IMR-90 (cell line): ENCODE results near the gene HDAC9. TPM values are rescaled to one million over a fixed set of nuclear protein-coding genes. Genes with fewer than 3 reads are reported as not detected.
A peak's percentile ranks its signal among the peaks of the same experiment; 100 is the strongest.

ENCODE experiments used
- ATAC-seq: fragments of 200-7000 bp; cut with Tn5 transposase; 2 replicates; pipeline ENCODE4 v1.9.1; 2020; ENCODE audit warnings: low read depth, mild to moderate bottlenecking, moderate library complexity
- BruUV-seq: library from RNA; stranded (reverse); fragments of 400-500 nt; replicated peaks from 2 replicates; lab custom pipeline; 2021; lab: Mats Ljungman, UMichigan
- CTCF ChIA-PET: fragments of 300-600 bp; formaldehyde crosslinking; extraction: SDS; loops from one replicate; lab custom pipeline; 2021; ENCODE audit warnings: antibody characterized with exemption; lab: Yijun Ruan, JAX
- POLR2A ChIA-PET: fragments of 300-600 bp; sonication (Branson Sonifier 250); formaldehyde crosslinking; loops from one replicate; lab custom pipeline; 2022; ENCODE audit warnings: antibody characterized with exemption; ENCODE audit not compliant: unreplicated experiment; lab: Charles Lee
- DNase-seq: peaks from one replicate; pipeline ENCODE4 v3.0.0; 2013
- H2AFZ ChIP-seq: replicated peaks from 2 replicates; pipeline ENCODE3; 2013; ENCODE audit warnings: low read length, mild to moderate bottlenecking; ENCODE audit not compliant: poor library complexity
- H2AK5ac ChIP-seq: 2 replicates; pipeline ENCODE4 v1.6.1; 2013; ENCODE audit warnings: low read depth, low read length, inconsistent platforms
- H2AK9ac ChIP-seq: replicated peaks from 2 replicates; pipeline ENCODE3; 2013; ENCODE audit warnings: mild to moderate bottlenecking, low read depth, low read length, moderate library complexity; ENCODE audit not compliant: poor library complexity
- H2BK120ac ChIP-seq: 2 replicates; pipeline ENCODE4 v1.6.1; 2013; ENCODE audit warnings: low read depth, low read length, inconsistent platforms
- H2BK15ac ChIP-seq: 3 replicates; pipeline ENCODE4 v1.6.1; 2013; ENCODE audit warnings: low read depth, low read length, inconsistent platforms
- H2BK20ac ChIP-seq: 2 replicates; pipeline ENCODE4 v1.6.1; 2013; ENCODE audit warnings: low read depth, mild to moderate bottlenecking, inconsistent platforms, low read length, moderate library complexity
- H2BK5ac ChIP-seq: 2 replicates; pipeline ENCODE4 v1.6.1; 2013; ENCODE audit warnings: mild to moderate bottlenecking, low read depth, low read length, inconsistent platforms; ENCODE audit not compliant: poor library complexity, severe bottlenecking
- H3K14ac ChIP-seq: replicated peaks from 2 replicates; pipeline ENCODE4 v1.6.1; 2013; ENCODE audit warnings: low read depth, low read length, inconsistent platforms
- H3K18ac ChIP-seq: 2 replicates; pipeline ENCODE4 v1.6.1; 2013; ENCODE audit warnings: low read depth, low read length, control low read depth
- H3K23ac ChIP-seq: 2 replicates; pipeline ENCODE4 v1.6.1; 2013; ENCODE audit warnings: low read depth, low read length, inconsistent platforms
- H3K27ac ChIP-seq: 2 replicates; pipeline ENCODE4 v1.5.1; 2013; ENCODE audit warnings: mild to moderate bottlenecking, control low read depth, low read length; ENCODE audit not compliant: insufficient read depth
- H3K27me3 ChIP-seq: 2 replicates; pipeline ENCODE4 v1.6.1; 2013; ENCODE audit warnings: low read length; ENCODE audit not compliant: control insufficient read depth, insufficient read depth
- H3K36me3 ChIP-seq: 2 replicates; pipeline ENCODE4 v1.6.1; 2013; ENCODE audit warnings: low read length, mixed read lengths; ENCODE audit not compliant: control insufficient read depth, insufficient read depth
- H3K4ac ChIP-seq: 2 replicates; pipeline ENCODE4 v1.6.1; 2013; ENCODE audit warnings: low read depth, low read length, inconsistent platforms
- H3K4me1 ChIP-seq: 2 replicates; pipeline ENCODE4 v1.6.1; 2013; ENCODE audit warnings: low read length, mixed read lengths; ENCODE audit not compliant: control insufficient read depth, insufficient read depth
- H3K4me2 ChIP-seq: 2 replicates; pipeline ENCODE4 v1.6.1; 2013; ENCODE audit warnings: low read depth, mild to moderate bottlenecking, control low read depth, low read length, moderate library complexity
- H3K4me3 ChIP-seq: 2 replicates; pipeline ENCODE4 v1.5.1; 2013; ENCODE audit warnings: low read depth, mild to moderate bottlenecking, control low read depth, low read length, moderate library complexity; ENCODE audit not compliant: insufficient read depth
- H3K56ac ChIP-seq: 2 replicates; pipeline ENCODE4 v1.6.1; 2013; ENCODE audit warnings: low read length, inconsistent platforms; ENCODE audit not compliant: insufficient read depth; ENCODE audit errors: extremely low read depth
- H3K79me1 ChIP-seq, 2 experiments: 2 replicates each; pipeline ENCODE4 v1.6.1; 2013; ENCODE audit warnings: low read length in 2 of 2, inconsistent platforms in 1 of 2, low read depth in 1 of 2
- H3K9ac ChIP-seq: 2 replicates; pipeline ENCODE4 v1.6.1; 2013; ENCODE audit warnings: low read depth, low read length, control low read depth
- H3K9me1 ChIP-seq: 2 replicates; pipeline ENCODE4 v1.6.1; 2013; ENCODE audit warnings: low read length, inconsistent platforms; ENCODE audit not compliant: insufficient read depth
- H3K9me3 ChIP-seq: 2 replicates; pipeline ENCODE4 v1.6.1; 2013; ENCODE audit warnings: low read length; ENCODE audit not compliant: control insufficient read depth, insufficient read depth
- H4K20me1 ChIP-seq: 2 replicates; pipeline ENCODE4 v1.6.1; 2013; ENCODE audit warnings: low read length, inconsistent platforms; ENCODE audit not compliant: insufficient read depth
- H4K5ac ChIP-seq: 2 replicates; pipeline ENCODE4 v1.6.1; 2013; ENCODE audit warnings: mild to moderate bottlenecking, low read depth, low read length, control low read depth
- H4K8ac ChIP-seq, 2 experiments: 2 replicates each; pipeline ENCODE4 v1.6.1; 2013; ENCODE audit warnings: low read depth in 2 of 2, low read length in 2 of 2, control low read depth in 1 of 2, inconsistent platforms in 1 of 2
- H4K91ac ChIP-seq: 2 replicates; pipeline ENCODE4 v1.6.1; 2013; ENCODE audit warnings: low read depth, low read length, inconsistent platforms; ENCODE audit not compliant: insufficient read depth
- CEBPB ChIP-seq: IDR thresholded peaks from 2 replicates; pipeline ENCODE4 v1.6.1; 2012; ENCODE audit warnings: low read depth, low read length, improper control_type of control experiment
- FOS ChIP-seq: fragments of 150-350 bp; IDR thresholded peaks from 2 replicates; pipeline ENCODE4 v1.6.1; 2016; ENCODE audit warnings: low read depth, low read length
- WGBS, 2 experiments: methylation state at CpG; one replicate each; pipeline versions ENCODE4 v1.1.5 to v1.1.7; 2013; ENCODE audit warnings: missing lambda C conversion rate in 2 of 2; ENCODE audit not compliant: insufficient read length in 1 of 2; ENCODE audit errors: extremely low coverage in 2 of 2; 5-methylcytosine and 5-hydroxymethylcytosine counted together
- dilution Hi-C: fragments of 300-500 bp; cut with HindIII; formaldehyde crosslinking; loops from one replicate; pipeline ENCODE4 v1.14.3; 2018; ENCODE audit warnings: low sequenced_read_pairs; ENCODE audit not compliant: unreplicated experiment
- in situ Hi-C: fragments of 300-500 bp; cut with MboI; formaldehyde crosslinking; loops from 3 replicates; pipeline ENCODE4 v1.14.3; 2019; ENCODE audit warnings: low sequenced_read_pairs, inconsistent platforms, mixed read lengths
- intact Hi-C: fragments of 100-400 bp; cut with micrococcal nuclease; formaldehyde crosslinking; loops from 2 replicates; pipeline ENCODE4 v1.10.0; 2022
- polyA plus RNA-seq, 3 experiments: library from polyadenylated mRNA; depleted of rRNA; stranded (reverse); fragments of >200 nt; gene quantifications; 2 replicates each; pipeline ENCODE4 v1.2.3, GENCODE V29; 2012; ENCODE audit warnings: low replicate concordance in 1 of 3
- total RNA-seq: library from RNA; depleted of rRNA; stranded (reverse); fragments of >200 nt; gene quantifications from 2 replicates; pipeline ENCODE4 v1.2.3, GENCODE V29; 2012

The HDAC9 gene
- total and polyA plus RNA-seq, 2 of the 4 experiments (the other 2 are of a cell fraction), result 4.3 to 24.7 TPM

DNA sequence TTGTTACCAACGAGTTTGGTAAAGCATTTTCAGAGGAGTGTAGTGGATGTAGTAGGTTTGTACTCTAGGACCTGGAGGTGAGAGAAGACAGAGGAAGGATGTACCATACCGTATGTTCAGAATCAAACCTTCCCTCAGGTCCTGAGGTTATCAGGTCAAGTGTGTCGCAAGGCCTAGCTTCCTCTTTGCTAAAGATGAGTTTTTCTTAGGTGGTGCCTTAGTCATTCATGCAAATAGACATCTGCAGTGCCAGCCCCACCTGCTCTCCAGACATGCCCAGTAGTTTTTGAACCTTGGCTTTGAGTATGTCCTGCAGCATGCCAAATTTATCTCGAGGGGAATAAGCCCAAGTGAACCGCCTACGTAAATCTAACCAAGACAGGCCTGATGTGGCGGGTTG, 71.3 kb downstream of the HDAC9 start:
- H3K9ac ChIP-seq, result no peak overlapping the region
- H3K79me1 ChIP-seq, result no peaks in the 10 kb centered on the region
- no peak for TF ChIP-seq FOS
- TF ChIP-seq CEBPB, result 0 out of 2 replicates have a peak, but pooled peaks have one; percentile 18
- no peak overlapping the region for H3K18ac ChIP-seq
- no peak overlapping the region for H2AK9ac ChIP-seq
- no peak overlapping the region for H2AFZ ChIP-seq
- ChIA-PET POLR2A (no interaction called here), CTCF (no interaction called here)
- no peak overlapping the region for H3K27ac ChIP-seq
- H3K36me3 ChIP-seq, result no peaks in the 10 kb centered on the region
- H4K5ac ChIP-seq, result no peak overlapping the region
- H3K56ac ChIP-seq, result no peak overlapping the region
- H3K23ac ChIP-seq, result no peak overlapping the region
- H4K91ac ChIP-seq, result no peak overlapping the region
- dilution Hi-C loops (no loop called here), intact Hi-C loops (no loop called here), in situ Hi-C loops (loop anchor here (10.0 to 25.0 kb wide), 2 partner anchors 212 to 880 kb away; no protein-coding TSS in a partner anchor)
- no peaks in the 10 kb centered on the region for H3K9me1 ChIP-seq
- no peak overlapping the region for H3K4ac ChIP-seq
- H3K4me1 ChIP-seq, result no peaks in the 10 kb centered on the region
- H4K20me1 ChIP-seq, result no peaks in the 10 kb centered on the region
- DNase-seq (no peak), ATAC-seq (no peak)
- H3K4me2 ChIP-seq, result no peak overlapping the region
- no peak overlapping the region for H3K4me3 ChIP-seq
- no peaks in the 10 kb centered on the region for H3K9me3 ChIP-seq
- no TSS peak for BruUV-seq
- H2AK5ac ChIP-seq, result no peak overlapping the region
- no peak overlapping the region for H2BK5ac ChIP-seq
- WGBS, 2 experiments, result no CpG with 5 or more reads among the region's 7 CpGs
- H2BK120ac ChIP-seq, result no peak overlapping the region
- H2BK20ac ChIP-seq, result no peak overlapping the region
- no peak overlapping the region for H3K14ac ChIP-seq
- H4K8ac ChIP-seq, result no peak overlapping the region
- no peak overlapping the region for H2BK15ac ChIP-seq
- H3K27me3 ChIP-seq, result no peaks in the 10 kb centered on the region
